HepG2 (cell line): ENCODE measurements around the gene ATP8B1. TPM values are rescaled to one million over a fixed set of nuclear protein-coding genes. Genes with fewer than 3 reads are reported as not detected.
A peak's percentile ranks its signal among the peaks of the same experiment; 100 is the strongest.

ENCODE experiments used
- E2F5 ChIP-seq: sonication (generic); formaldehyde crosslinking; conservative IDR thresholded peaks from 2 replicates; pipeline ENCODE4 v1.4.0; 2020; ENCODE audit warnings: missing genetic modification reagents
- ELK4 ChIP-seq: sonication (generic); formaldehyde crosslinking; IDR thresholded peaks from 2 replicates; pipeline ENCODE4 v1.9.0; 2021; ENCODE audit warnings: missing genetic modification reagents, borderline replicate concordance
- FOXA1 ChIP-seq, 2 experiments: fragments of 450-650 bp in 1 of 2; sonication (generic) in 1 of 2; formaldehyde crosslinking in 1 of 2; IDR thresholded peaks; 2 replicates each; pipeline versions ENCODE4 v1.4.0 to v1.6.1; 2016 to 2020; ENCODE audit warnings: missing genetic modification reagents in 1 of 2
- FUBP1 ChIP-seq: sonication (generic); formaldehyde crosslinking; IDR thresholded peaks from 2 replicates; pipeline ENCODE4 v1.5.1; 2020; ENCODE audit warnings: missing genetic modification reagents, mild to moderate bottlenecking, borderline replicate concordance
- KDM5B ChIP-seq: sonication (generic); formaldehyde crosslinking; IDR thresholded peaks from 2 replicates; pipeline ENCODE4 v1.4.0; 2020; ENCODE audit warnings: missing genetic modification reagents, mild to moderate bottlenecking, borderline replicate concordance
- PITX1 ChIP-seq: sonication (generic); formaldehyde crosslinking; IDR thresholded peaks from 2 replicates; pipeline ENCODE4 v1.5.1; 2020; ENCODE audit warnings: mild to moderate bottlenecking, missing genetic modification reagents
- TBL1XR1 ChIP-seq: fragments of 150-350 bp; IDR thresholded peaks from 2 replicates; pipeline ENCODE4 v1.6.1; 2014; ENCODE audit warnings: borderline replicate concordance, low read length; ENCODE audit not compliant: partially characterized antibody
- TFDP1 ChIP-seq: IDR thresholded peaks from 2 replicates; pipeline ENCODE4 v1.6.1; 2016; ENCODE audit warnings: missing compliant biosample characterization, missing genetic modification reagents, borderline replicate concordance
- ZNF274 ChIP-seq: sonication (generic); formaldehyde crosslinking; IDR thresholded peaks from 2 replicates; pipeline ENCODE4 v1.5.1; 2020; ENCODE audit warnings: mild to moderate bottlenecking, missing genetic modification reagents
- ZNF567 ChIP-seq: sonication (generic); formaldehyde crosslinking; IDR thresholded peaks from 2 replicates; pipeline ENCODE4 v1.8.1; 2023; ENCODE audit warnings: mild to moderate bottlenecking, missing genetic modification reagents, borderline replicate concordance
- ZNF598 ChIP-seq: sonication (generic); formaldehyde crosslinking; IDR thresholded peaks from 2 replicates; pipeline ENCODE4 v1.5.1; 2020; ENCODE audit warnings: mild to moderate bottlenecking, missing genetic modification reagents, borderline replicate concordance
- ZNF83 ChIP-seq: sonication (generic); formaldehyde crosslinking; IDR thresholded peaks from 2 replicates; pipeline ENCODE4 v1.4.0; 2020; ENCODE audit warnings: missing genetic modification reagents, mild to moderate bottlenecking, borderline replicate concordance
- ZNF879 ChIP-seq: sonication (generic); formaldehyde crosslinking; IDR thresholded peaks from 2 replicates; pipeline ENCODE4 v1.8.1; 2023; ENCODE audit warnings: missing genetic modification reagents
- polyA plus RNA-seq, 8 experiments: library from polyadenylated mRNA; depleted of rRNA in 3 of 8; stranded (reverse) in 7 of 8; unstranded in 1 of 8; fragments of >200 nt; fragmentation: Illumina TruSeq in 4 of 8; extraction: Trizol in 4 of 8; gene quantifications; 2 replicates each; pipeline versions ENCODE4 v1.2.1 to v1.2.3, GENCODE V29; 2011 to 2016; ENCODE audit warnings: low read depth in 4 of 8, missing spikeins in 1 of 8, mixed read lengths in 1 of 8; ENCODE audit not compliant: insufficient read depth in 1 of 8
- total RNA-seq, 5 experiments: library from RNA; depleted of rRNA; stranded (reverse); fragments of >200 nt; fragmentation: Illumina TruSeq; extraction: Trizol; gene quantifications; 2 replicates each; pipeline ENCODE4 v1.2.3, GENCODE V29; 2016; ENCODE audit warnings: low read depth in 1 of 5

The ATP8B1 gene
- total and polyA plus RNA-seq, 2 of the 13 experiments (the other 11 are each of a cell fraction or from before 2014, with no cell fraction given) = 2.8 to 4.0 TPM

GRCh38 chr18:57784034-57784800, 18.9 kb downstream of the ATP8B1 start (continued):
- TF ChIP-seq ELK4 (CRISPR knock-in tag) = no peak
- TF ChIP-seq KDM5B (CRISPR knock-in tag) = no peak
- no peak for TF ChIP-seq E2F5
- peak; percentile 31; the same call in 1 of the 2 replicates for TF ChIP-seq PITX1 (CRISPR knock-in tag)
- TF ChIP-seq ZNF567 (CRISPR knock-in tag) = no peak
- no peak for TF ChIP-seq TFDP1
- TF ChIP-seq ZNF83 (CRISPR knock-in tag) = no peak
- TF ChIP-seq TBL1XR1 = no peak
- TF ChIP-seq FUBP1 (CRISPR knock-in tag) = no peak
- no peak for TF ChIP-seq ZNF879 (CRISPR knock-in tag)
- TF ChIP-seq ZNF598 (CRISPR knock-in tag) = no peak
- no peak for TF ChIP-seq FOXA1 (IDR thresholded peaks at IDR 0.05)
- TF ChIP-seq FOXA1 (CRISPR knock-in tag; IDR thresholded peaks at IDR 0.05) = no peak
- TF ChIP-seq ZNF274 (CRISPR knock-in tag) = no peak
